ENCODE measurements around the gene HTR6.

DNA sequence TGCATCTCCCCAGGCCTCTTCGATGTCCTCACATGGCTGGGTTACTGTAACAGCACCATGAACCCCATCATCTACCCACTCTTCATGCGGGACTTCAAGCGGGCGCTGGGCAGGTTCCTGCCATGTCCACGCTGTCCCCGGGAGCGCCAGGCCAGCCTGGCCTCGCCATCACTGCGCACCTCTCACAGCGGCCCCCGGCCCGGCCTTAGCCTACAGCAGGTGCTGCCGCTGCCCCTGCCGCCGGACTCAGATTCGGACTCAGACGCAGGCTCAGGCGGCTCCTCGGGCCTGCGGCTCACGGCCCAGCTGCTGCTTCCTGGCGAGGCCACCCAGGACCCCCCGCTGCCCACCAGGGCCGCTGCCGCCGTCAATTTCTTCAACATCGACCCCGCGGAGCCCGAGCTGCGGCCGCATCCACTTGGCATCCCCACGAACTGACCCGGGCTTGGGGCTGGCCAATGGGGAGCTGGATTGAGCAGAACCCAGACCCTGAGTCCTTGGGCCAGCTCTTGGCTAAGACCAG lies 14.3 kb downstream of the HTR6 start:
- TF ChIP-seq, protein P1, sequence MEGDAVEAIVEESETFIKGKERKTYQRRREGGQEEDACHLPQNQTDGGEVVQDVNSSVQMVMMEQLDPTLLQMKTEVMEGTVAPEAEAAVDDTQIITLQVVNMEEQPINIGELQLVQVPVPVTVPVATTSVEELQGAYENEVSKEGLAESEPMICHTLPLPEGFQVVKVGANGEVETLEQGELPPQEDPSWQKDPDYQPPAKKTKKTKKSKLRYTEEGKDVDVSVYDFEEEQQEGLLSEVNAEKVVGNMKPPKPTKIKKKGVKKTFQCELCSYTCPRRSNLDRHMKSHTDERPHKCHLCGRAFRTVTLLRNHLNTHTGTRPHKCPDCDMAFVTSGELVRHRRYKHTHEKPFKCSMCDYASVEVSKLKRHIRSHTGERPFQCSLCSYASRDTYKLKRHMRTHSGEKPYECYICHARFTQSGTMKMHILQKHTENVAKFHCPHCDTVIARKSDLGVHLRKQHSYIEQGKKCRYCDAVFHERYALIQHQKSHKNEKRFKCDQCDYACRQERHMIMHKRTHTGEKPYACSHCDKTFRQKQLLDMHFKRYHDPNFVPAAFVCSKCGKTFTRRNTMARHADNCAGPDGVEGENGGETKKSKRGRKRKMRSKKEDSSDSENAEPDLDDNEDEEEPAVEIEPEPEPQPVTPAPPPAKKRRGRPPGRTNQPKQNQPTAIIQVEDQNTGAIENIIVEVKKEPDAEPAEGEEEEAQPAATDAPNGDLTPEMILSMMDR (conservative IDR thresholded peaks at IDR 0.05) = no peak
- TF ChIP-seq EZH2 (IDR thresholded peaks at IDR 0.05; ENCODE audit: low read depth) = no peak

Data from PC-9 (cell line).